ENCODE data around the gene ENPEP.

The ENPEP gene

DNA sequence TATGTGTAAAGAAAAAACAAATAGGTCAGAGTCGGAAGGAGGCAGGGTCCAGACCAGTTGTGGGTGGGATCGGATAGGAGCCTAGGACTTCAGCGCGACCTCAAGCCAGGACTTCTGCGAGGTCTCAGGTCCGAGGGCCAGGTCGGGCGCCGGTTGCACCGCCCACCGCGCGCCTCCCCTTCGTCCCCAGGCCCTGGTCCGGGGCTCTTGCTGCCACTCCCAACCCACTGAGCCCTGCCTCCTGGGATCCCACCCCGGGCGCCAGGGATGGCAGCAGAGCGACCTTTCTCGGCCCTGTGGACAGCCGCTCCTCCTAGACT is 134.6 kb downstream of the ENPEP start:
- no peak for DNase-seq (ENCODE audit: low read depth)

DNA sequence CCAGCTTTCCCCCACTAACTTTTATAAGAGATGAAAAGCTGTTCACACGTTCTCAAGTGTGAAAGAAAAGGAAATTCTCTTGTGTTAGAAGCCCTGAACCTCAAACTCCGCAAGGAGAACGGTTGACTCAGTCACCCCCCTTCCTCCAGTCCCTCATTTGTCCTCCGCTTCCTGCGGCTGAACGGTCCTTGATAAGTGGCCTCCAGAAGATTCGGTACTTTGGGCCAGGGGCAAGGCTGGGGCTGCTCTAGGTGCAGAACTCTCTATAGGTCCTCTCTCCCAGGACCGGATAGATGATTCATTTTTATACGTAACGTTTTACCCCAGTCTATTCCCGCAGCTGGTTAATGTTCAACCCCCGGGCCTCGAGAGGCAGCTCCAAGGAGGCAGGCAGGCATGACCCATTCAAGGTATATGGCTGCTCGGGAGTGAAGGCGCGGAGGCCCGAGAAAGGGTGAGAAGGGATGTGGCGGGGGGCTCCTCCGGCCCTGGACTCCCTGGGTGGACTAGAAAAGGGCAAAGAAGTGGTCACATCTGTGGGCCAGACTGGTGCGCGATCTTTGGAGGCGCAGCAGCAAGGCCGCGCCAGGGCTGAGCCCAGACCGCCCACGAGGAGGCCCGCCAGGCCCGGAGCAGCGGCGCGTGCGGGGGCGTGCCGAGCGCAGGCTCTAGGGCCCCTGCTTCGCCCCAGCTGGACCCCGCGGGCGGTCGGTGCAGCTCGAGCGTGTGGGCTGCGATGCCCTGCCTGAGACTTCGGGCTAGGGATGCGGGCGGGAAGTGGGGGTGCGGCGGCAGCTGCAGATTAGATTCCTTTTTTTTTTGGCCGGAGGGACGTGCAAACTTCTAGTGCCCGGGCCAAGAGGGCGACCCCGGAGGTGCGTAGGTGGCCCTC is 135.2 kb downstream of the ENPEP start:
- DNase-seq (ENCODE audit: low read depth): no peak

DNA sequence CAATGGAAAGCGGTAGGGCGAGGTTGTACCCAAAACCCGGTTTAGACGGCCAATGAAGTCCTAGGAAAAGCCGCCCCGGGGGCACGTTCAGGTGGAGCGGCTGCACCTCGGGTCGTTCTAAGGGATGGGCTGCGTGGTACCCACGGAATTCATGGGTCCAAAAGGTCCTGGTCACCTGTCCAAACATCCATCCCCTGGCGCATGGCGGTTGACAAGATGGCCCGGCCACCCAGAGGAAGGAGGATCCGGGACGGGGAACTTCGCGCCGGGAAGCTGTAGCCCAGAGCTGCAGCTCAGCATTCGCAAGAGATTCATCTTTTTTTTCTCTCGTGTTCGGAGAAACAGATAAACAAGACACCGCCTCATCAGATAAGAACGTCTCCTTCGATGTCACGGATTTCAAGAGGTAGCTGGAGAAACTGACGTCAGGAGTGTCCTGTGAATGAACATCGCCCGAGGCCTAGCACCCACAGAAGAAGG is 136.1 kb downstream of the ENPEP start:
- DNase-seq (ENCODE audit: low read depth): no peak

DNA sequence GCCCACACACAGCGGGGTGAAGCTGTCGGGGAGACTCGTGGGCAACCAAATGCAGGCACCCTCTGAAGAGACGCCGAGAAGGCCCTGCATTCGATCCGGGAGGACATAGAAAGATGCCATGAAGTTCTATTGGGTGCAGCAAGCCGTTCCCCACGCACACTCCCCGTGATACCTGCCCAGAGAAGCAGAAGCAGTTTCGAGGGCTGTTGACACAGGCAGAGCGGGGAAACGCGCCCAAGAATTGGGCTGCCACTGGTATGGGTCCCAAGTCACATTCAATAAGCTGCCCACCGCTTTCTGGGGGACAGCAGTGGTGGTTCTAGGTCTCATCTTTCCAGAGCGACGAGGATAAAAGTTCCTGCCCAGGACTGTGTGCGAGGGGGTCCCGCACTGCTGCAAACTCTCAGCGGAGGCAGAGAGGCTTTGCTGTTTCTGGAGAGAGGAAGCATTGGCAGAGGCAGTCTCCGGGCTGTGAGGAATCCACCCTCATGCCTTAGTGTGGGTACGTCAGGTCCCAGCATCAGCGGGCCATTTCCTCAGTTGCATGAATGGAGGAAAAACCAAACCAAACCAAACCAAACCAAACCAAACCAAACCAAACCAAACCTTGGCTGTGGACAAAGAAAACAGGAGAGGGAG is 136.8 kb downstream of the ENPEP start:
- DNase-seq (ENCODE audit: low read depth): no peak

DNA sequence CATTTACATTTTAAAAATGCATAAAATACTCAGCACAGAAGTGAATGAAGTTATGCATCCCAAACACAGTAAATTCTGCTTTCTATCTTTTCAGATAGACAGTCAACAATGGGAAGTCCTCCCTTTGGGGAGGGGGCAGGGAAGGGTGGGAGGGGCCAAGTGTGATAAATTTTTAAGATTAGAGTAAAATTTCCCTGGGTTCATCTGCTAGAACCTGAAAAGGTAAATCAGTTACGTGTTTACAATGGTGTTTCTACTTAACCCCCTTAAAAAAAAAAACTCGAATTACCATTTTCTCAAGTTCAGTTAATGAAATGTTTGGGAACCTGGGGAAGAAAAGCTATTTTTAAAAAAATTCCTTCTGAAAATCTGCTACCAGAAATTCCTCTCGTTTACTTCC is 137.8 kb downstream of the ENPEP start:
- DNase-seq (ENCODE audit: low read depth): no peak

DNA sequence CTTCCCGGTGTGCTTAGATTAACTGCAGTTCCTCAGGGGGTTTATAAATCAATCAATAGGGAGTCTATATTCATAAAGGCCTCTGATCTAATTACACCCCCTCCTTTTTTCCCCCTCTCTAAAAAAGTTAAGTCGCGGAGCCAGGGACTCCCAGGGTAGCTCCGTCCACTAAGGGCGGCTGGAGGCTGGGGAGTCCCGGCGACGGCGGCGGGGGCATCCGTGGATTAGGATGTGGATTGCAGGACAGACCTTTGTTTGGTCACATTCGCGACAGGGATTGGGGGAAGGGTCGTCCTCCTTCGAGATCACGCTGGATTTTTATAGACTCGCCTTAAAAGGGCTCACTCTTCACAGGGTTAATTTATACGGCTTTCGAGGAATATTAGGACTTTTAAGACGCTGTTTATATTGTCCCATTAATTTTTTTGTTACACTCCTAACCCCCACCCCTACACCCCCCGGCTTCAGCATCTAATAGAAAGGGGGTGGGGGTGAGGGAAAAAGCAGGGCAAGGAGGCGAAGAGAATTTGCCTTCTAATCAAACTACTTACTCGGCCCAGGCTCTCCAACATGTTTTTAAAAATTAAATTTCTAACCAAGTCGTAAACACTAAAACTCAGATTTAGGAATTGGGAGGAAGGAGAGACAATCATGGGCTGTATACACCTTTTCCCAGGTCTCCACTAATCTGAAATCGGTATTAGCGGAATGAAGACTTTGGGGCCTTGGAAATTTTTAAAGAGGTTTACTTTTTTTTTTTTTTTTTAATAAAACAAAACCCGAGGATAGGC is 138.4 kb downstream of the ENPEP start:
- no peak for DNase-seq (ENCODE audit: low read depth)

All from HS-27A (cell line).